SH-SY5Y (cell line): ENCODE data around the gene CELSR1.

ENCODE experiments used
- GATA2 ChIP-seq: IDR thresholded peaks from 2 replicates; pipeline ENCODE4 v1.6.1; 2011; ENCODE audit warnings: mild to moderate bottlenecking, low read depth, low read length
- GATA3 ChIP-seq: IDR thresholded peaks from 2 replicates; pipeline ENCODE4 v1.6.1; 2011; ENCODE audit warnings: low read depth, mild to moderate bottlenecking, low read length, moderate library complexity

- TF ChIP-seq GATA2, result no peak
- TF ChIP-seq GATA3, result no peak
These were observed 178.7 kb downstream of the CELSR1 start for GRCh38 chr22:46358766-46359165.
